Suppressor macrophage (primary cell): ENCODE measurements around the gene AP2M1.
"Not testable (repeated sequence)": the region's sequence is repeated elsewhere in the genome, so short reads cannot be mapped to it uniquely, and the experiment has no call there.

Experiments
- DNase-seq, 4 experiments: peaks; one replicate each; pipeline ENCODE4 v3.0.0-alpha.2; 2020 to 2022

Gene AP2M1

DNA sequence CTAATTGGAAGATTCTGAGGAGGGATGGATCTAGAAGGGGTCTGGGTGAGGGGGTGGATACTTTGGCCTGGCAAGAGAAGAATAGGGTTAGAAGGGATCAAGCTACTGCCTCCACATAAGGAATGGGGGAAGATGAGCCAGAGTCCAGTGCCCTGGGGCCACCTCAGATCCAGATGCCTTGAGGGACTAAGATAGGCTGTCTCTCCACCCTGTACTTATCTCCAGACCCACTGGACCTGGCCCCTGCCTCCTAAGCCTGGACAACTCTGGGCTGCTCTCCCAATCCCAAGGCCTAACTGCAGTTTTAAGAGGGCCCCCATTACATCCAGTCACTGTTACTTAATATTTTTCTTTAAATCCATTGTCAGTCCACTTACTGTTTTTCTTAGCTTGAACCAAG lies 17.4 kb upstream of the AP2M1 start:
- DNase-seq, result no peak

DNA sequence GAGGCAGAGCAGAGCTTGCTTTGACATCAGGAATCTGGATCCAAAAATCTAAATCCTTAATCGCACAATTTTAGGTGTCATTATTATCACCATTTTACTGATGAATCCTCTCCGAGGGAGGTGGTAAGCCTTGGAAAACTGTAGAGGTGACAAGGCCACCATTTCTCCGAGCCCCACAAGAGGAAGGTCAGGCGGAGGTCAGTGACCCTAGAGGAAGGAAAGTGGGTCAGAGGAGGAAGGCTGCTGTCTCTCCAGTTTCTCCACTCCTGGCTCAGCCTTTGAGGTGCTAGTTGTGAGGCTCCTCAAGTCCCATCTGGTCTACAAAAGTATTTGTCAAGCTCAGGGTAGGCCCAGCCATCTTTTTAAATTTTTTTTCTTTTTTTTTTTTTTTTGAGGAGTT lies 16.3 kb upstream of the AP2M1 start:
- DNase-seq, result peak in 3 of 4 experiments; percentile 47 to 62 (median 55)

DNA sequence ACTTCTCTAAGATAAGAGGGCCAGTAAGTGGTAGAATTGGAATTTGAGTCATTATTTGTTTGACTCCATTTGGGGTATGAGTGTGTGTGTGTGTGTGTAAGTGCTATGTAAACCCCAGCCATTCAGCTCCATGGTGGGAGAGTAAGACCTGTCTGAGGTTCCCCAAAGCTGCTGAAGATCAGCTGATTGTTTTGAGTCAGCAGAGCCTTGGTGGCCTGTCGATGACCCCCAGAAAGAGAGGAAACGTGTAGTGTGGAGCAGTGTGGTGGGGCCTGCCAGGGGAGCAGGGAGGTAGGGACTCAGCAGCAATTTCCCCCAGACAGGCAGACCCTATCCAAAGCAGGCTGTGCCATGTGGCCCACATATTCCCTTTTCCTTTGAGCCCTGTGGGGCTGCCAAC lies 14.2 kb upstream of the AP2M1 start:
- peak; percentile 36 to 68 (median 61) for DNase-seq

DNA sequence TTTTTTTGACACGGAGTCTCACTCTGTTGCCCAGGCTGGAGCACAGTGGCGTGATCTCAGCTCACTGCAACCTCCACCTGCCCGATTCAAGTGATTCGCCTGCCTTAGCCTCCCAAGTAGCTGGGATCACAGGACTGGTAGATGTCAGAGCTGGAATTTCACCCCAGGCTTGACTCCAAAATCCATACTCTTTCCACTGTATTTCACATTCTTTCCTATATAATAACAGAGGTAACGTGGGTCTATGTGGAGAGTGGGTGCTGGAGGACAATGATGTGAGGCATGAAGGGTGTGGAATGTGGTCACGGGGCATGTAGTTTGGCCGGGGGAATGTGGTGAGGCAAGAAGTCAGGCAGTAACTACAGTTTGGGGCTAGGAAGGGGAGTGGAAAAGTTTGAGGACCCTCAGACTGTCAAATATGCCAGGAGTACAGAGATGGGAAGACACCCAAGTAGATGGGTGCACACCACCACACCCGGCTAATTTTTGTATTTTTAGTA lies 12.0 kb upstream of the AP2M1 start:
- not testable (repeated sequence) for DNase-seq

DNA sequence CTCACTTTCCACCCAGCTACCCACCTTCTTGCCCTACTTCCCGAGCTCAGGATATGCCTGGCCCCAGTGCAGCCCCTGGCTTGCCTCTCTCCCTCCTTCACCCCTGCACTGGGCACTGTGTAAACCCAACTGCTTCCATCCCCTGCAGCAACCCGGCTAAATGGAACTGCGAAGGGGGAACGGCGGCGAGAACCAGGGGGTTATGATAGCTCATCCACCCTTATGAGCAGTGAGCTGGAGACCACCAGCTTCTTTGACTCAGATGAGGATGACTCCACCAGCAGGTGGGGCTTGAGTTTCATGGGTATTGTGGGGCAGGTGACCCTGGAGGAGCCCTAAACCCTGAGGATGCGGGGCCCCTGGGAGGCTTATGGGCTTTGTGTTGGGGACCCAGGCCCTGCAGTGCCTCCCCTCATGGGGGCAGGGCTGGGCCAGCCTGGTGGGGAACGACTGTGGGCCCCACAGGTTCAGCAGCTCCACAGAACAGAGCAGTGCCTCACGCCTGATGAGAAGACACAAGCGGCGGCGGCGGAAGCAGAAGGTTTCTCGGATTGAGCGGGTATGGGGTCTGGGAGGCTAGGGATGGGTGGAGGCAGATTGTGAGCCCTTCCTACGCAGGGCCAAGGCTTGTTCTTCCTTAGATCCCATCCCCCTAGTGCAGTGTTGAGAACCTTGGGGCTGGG lies 9.9 kb upstream of the AP2M1 start:
- no peak for DNase-seq

DNA sequence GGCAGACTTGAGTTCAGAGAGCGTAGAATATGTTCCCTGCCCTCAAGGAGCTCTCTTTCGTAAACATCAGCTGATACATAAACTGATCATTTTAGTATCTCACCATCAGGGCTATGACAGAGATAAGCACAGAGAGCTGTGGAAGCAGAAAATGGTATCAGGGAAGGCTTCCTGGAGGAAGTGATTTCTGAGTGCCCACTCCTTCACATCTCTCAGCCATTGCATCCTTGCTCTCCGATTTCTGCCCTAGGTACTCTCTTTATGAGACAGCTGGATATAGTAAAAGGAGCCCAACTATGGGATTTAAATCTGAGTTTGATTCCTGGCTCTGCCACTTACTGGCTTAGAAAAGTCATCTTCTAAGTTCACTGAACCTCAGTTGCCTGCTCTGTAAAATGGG lies 9.1 kb upstream of the AP2M1 start:
- DNase-seq, result no peak

DNA sequence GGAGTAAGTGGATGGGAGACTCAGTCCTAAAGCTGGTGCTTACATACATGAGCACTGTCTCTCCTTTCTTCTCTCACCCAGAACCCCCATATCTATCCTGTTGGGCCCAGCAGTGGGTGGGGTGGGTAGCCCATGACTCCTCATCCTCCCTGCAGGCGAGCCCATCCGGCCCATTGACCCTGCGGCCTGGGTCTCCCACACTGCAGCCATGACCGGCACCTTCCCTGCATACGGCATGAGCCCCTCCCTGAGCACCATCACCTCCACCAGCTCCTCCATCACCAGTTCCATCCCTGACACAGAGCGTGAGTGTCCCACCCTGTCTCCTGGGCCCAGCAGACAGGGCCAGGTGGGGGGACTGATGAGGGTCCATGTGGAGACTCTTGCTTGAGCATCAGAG lies 8.0 kb upstream of the AP2M1 start:
- DNase-seq, result no peak

DNA sequence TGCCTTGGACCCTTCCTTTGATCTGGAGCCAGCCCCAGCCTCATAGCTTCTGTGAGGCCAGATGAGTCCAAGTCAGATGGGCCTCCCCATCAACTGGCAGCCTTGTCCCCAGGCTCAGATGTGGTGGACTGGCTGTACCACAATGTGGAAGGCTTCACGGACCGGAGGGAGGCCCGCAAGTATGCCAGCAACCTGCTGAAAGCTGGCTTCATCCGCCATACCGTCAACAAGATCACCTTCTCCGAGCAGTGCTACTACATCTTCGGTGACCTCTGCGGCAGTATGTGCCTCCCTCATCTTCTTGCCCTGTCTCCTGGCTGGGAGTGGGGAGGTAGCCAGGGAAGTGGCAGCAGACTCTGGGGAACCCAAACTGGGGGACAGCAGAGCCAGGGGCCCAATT lies 6.9 kb upstream of the AP2M1 start:
- DNase-seq, result no peak

DNA sequence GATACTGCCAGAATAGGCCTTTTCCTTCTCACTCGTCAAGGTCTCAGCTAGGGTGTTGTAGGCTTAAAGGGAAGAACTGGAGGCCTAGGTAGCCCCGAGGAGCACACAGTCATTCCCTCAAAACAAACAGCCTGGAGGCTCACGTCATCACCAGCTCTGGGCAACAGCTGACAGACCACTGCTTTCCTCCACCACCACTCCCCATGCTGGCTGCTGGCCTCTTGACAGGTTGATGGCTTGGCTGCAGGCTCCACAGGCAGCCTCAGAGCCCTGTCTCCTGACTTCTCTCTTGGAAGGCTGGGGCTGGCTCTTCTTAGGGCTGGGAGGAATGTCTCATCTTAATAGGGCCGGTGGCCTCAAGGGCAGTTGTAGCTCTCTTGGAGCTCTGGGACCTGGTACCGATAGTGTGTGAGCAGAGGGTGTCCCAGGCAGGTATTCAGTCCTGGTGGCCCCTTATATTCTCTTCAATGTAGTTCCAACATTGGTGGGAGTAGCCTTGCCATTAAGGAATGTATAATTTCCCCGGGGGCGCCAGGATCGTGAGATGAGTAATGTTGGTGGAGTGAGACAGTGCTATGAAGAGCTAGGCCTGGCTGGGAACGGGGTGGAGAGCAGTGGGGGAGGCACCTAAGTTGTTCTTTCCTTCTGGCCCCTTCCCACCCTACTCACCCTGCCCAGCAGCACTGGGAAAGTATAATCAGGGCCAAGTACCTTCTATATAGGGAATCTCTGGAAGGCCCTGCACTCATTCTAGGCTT lies 6.1 kb upstream of the AP2M1 start:
- no peak for DNase-seq

DNA sequence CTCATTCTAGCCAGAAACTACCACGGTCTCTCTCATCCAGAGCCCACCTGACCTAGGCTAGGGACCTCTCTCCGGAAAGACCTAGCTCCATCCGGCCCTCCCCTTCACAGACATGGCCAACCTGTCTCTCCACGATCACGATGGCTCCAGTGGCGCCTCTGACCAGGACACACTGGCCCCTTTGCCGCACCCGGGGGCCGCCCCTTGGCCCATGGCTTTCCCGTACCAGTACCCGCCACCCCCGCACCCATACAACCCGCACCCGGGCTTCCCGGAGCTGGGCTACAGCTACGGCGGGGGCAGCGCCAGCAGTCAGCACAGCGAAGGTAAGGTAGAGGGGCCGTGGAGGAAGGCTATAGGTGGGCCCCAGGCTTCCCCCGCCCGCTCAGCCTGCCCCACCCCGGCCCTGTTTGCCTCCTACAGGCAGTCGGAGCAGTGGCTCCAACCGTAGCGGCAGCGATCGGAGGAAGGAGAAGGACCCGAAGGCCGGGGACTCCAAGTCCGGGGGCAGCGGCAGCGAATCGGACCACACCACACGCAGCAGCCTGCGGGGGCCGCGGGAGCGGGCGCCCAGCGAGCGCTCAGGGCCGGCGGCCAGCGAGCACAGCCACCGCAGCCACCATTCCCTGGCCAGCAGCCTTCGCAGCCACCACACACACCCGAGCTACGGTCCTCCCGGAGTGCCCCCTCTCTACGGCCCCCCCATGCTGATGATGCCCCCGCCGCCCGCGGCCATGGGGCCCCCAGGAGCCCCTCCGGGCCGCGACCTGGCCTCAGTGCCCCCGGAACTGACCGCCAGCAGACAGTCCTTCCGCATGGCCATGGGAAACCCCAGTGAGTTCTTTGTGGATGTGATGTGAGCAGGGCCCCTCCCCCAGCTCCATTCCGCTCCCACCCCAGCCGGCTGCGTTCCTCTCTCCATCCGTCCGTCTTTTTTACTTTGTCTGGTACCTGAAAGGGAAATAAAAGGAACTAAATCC lies 4.5 kb upstream of the AP2M1 start:
- no peak for DNase-seq

DNA sequence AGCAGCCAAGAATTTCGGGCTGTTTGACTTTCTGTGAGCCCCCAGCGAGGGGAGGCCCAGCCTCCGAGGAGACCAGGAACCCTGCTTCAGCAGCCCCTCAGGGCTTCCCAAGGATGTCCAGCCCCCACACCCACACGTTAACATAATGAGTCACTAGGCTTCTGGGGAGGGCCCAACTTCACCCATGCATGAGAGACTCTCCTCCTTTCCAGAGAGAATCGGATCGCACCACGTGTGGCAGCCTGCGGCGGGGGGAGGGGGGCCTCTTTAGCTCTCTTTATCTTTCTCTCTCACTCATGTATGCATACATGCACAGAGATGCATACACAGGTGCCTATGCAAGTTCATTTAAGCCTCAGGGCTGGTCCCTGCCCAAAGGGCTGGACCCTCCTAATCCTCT lies 3.1 kb upstream of the AP2M1 start:
- DNase-seq, result peak in 1 of 4 experiments; percentile 9

DNA sequence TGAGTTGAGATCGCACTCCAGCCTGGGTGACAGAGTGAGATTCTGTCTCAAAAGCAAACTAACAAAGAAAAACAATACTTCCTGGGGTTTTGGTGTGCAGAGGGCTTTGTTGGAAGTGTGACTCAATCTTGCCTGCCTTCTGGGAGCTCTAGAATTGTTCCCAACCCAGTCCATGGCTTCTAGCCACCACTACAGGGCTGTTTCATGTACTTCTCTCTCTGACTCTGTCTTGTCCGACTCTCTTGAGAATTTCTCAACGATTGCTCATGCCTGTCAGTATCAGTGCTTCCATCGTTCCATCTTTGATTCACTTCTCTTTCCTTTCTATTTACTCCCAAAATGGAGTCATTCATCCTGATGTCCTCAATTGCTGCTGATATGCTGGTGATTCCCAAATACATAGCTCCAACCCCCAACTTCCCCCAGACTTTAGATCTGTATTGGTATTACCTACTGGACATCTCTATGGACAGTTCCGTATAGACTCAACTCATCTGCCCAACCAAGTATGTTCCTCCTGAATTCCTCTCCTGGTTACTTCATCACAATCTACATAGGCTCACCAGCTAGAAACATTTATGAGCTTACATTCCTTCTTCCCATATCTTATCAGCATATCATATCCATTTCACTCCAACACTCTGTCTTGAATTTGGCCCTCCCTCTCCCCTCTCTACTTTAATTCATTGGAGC lies 1.8 kb upstream of the AP2M1 start:
- no peak for DNase-seq

DNA sequence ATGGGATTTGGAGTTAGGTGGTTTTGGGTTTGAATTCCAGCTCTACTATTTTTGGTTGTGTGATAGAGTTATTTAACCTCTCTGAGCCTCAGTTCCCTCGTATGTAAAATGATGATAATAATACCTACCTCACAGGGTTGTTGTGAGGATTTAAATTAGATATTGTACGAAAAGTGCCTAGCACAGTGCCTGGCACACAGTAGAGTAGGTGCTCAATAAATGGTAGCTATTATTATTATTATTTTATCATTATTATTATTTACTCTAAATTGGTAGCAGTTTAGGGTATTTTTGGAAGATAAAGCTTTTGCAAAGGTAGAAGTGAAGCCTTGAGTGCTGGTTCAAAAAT lies 1.3 kb upstream of the AP2M1 start:
- DNase-seq, result no peak

DNA sequence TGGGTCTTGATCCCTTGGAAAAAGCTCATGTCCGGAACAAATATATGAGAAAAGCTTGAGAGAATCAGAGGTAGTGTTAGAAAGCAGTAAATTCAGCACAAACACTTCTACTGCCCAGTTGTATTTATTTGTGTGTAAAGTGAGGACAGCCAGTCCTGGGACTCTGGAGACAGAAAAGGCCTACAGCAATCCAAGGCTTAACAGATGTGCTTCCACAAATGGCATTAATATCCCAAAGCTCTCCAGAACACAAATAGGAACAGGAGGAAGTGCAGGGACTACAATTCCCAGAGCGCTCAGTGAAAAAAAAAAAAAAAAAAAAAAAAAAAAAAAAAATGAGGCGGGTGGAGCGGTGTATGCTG lies 390 bp upstream of the AP2M1 start:
- no peak for DNase-seq

DNA sequence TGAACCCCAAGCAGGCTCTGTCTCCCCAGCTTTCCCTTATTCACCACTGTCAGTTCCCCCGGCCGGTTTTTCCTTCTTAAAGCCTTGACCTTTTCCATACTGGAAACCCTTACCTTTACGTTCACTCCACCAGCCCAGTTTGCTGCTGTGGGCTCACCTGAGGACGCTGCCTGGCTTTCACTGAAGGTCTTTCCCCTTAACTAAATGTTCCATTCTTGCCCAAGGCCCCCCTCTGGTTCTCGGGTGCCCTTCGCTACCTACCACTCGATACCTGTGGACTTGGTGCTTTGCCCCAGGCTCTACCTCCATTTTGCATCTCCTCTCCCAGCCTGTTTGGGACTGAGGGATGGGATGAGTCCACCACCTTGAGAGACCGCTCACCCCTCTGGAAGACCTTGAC lies 851 bp downstream of the AP2M1 start:
- DNase-seq, result no peak

DNA sequence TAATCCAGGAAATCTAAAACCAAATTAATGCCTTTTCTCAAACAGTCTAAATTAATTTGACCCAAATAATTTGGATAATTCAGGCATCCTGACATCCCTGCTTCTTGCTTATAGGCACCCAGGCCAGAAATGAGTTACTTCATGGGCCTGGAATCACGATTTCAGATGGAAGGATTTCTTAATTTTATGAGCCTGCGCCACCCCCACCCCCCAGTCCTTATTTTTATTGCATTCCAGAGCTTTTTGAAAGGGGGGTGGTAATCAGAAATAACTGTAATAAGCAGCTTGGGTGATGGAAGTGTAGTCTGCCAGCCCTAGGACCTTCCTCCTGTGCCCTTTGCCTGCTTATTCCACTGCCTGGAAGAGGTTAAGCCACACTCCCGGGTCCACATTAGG lies 1.3 kb downstream of the AP2M1 start:
- peak in 1 of 4 experiments; percentile 10 for DNase-seq

DNA sequence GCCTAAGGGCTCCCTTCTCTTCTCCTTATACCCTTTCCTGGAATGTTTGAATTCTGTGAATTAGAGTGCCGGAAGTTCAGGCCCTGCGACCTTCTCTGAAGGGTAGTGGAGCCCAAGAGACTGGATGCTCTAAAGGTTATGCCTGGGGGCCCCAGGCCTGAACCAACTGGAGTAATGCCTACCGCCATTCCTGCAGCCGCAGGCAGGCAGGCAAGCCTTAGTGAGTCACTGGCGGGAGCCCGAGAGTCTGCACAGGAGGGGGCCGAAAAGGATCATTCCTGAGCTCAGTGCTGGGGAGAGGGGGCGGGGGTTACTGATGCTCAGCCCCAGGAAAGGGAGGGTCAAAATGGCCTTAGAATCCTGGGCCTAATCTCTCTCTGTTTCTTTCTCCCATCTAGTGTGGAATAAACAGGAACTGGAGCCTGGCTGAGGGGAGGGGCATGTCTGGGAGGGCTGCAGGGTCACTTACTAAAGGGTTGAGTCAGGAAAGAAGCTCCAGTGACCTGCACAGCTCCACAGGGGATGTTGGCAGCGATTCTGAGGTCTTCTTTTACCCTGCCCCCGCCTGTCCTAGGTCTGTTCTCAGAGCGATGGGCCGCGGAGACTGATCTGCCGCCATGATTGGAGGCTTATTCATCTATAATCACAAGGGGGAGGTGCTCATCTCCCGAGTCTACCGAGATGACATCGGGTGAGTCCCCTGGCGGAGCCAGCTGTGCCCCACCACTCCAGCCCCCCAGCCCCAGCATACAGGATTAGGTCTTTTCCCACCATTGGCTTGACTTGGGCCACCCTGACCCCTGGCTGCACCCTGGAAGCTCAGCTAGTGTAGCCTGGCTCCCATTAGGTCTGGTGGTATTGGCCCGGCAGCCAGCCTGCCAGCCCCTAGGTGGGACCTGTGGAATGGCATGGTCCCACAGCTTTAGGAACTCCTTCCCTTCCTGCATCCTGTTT lies 2.0 kb downstream of the AP2M1 start:
- DNase-seq, result peak; percentile 69 to 81 (median 78)

DNA sequence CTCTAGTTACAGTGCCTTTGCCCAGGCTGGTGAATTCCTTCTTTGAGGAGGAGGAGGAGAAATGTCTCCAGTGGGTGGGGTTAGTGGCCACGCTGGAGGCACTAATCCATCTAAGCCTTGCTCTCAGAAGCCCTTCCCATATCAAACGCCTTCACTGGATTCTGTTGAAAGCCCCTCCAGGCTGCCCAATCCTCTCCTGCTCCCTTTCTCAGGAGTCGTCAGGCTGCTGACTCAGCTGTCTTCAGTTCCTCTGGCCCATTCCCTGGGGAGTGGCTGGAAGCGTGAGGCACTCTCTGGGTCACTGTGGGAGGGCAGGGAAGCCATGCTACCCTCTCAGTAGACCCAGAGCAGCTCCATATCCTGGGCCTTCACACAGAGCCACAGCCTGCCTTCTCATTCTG lies 2.7 kb downstream of the AP2M1 start:
- peak in 3 of 4 experiments; percentile 56 to 65 (median 61) for DNase-seq

DNA sequence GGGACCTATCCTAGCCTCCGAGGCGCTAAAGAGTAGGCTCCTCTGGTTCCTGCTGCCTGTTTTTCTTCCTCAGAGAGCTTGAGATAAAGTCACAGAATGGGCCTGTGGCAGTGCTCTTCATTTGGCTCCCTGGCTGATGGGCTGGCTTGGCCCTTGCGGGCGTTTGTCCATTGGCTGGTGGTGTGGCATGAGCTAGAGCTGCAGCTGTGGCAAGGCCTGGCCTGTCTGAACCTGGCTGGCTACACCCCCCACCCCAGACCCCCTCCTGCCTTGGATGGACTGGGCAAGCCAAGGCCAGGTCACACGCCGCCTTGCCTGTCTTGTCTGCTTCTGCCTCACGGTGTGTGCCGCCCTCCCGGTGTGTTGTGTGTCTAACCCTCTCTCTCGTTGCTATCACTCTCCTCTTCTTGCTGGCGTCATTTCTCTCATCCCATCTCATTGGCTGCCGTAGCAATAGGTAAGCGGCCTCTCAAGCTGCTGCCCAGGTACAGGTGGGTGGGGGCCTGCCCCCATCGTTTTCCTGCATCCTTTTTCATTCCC lies 3.2 kb downstream of the AP2M1 start:
- DNase-seq, result no peak

DNA sequence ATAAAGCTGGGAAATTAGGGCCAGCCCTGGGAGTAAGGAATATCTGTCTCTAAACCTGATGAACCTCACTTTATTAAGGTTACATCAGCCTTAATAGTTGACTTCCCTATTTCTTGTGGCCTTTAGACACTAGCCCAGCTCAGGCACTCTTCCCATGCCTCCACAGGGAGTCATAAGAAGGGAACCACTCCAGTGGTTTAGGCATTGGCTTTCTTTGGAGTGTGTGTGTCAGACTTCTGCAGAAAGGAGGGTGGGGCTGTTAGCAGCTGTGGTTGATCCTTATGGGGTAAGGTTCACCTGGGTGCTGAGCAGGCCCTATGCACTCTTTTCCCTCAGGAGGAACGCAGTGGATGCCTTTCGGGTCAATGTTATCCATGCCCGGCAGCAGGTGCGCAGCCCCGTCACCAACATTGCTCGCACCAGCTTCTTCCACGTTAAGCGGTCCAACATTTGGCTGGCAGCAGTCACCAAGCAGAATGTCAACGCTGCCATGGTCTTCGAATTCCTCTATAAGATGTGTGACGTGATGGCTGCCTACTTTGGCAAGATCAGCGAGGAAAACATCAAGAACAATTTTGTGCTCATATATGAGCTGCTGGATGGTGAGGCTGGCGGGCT lies 4.0 kb downstream of the AP2M1 start:
- peak; percentile 69 to 89 (median 81) for DNase-seq

DNA sequence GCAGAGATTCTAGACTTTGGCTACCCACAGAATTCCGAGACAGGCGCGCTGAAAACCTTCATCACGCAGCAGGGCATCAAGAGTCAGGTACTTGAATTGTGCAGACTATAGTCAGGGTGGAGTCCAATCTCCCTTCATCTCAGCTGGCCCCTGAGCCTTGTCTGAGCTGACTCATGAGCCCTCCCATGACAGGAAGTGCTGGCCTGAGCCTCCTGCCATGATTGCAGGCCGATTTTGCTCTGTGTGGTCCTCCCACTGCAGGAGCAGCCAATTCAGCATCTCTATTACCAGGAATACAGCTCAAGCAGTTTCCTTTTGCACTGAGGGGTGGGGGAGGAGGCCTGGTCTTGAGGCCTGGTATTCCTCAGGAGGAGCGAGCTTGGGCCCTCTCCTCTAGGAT lies 5.5 kb downstream of the AP2M1 start:
- peak; percentile 43 to 71 (median 67) for DNase-seq
